Posterior vena cava (tissue), 2 donors: Measurements from ENCODE around the gene KLHDC4. TPM values are rescaled to one million over a fixed set of nuclear protein-coding genes. Genes with fewer than 3 reads are reported as not detected.

Source experiments
- DNase-seq: peaks from one replicate; pipeline ENCODE4 v3.0.0-alpha.2; 2020; ENCODE audit warnings: low spot score
- intact Hi-C, 2 donors: fragments of 100-400 bp; cut with DNase I; formaldehyde crosslinking; loops; one replicate each; pipeline versions ENCODE4 v1.14.1 to v1.14.2; 2022 to 2023
- total RNA-seq, 2 donors: library from RNA; stranded (reverse); fragmentation: NEBNext Ultra II Directional; extraction: Animal tissue kit (Norgen Biotek cat#: 25700); gene quantifications; one replicate each; pipeline ENCODE4 v1.2.1, GENCODE V29; 2021
- donor health status: DM: yes; HTN: yes; CAD: no.
- donor health status: DM: yes; HTN: yes; CAD: no.

KLHDC4 gene
- total RNA-seq, 2 donors from 2014 or later, result 19.8 to 21.9 TPM

- DNase-seq, result no peak
- intact Hi-C loops, result no loop called here
Measured at GRCh38 chr16:87677830-87678229, 88.0 kb downstream of the KLHDC4 start.

DNA sequence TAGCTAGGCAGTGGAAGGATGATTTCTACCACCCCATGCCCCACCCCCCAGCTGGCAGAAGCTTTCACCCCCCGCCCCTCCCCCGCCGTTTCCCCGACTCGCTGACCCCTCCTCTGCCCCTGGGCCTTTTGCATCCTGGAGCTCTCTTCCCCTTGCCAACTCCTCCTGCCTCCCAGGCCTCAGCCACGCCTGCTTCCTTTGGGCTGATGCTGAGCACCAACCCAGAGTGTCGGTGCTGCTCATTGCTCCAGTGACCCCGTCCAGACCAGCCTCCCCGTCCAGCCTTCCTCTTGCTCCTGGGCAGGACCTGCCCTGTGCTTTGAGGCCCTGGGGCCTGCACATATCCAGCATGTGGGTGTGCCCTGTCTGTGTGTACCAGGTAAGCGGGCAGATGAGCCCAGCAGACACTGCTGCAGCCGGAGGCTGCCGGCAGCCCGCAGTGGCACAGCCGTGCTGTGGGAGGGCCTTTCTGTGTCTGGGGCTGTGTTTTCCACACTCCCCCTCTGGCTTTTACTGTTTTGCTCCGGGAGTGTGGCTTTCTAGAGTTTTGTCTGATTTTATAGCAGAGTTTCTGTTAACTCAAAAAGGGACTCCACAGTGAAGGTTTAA lies 90.6 kb downstream of the KLHDC4 start:
- intact Hi-C loops, result no loop called here
- DNase-seq, result no peak

GRCh38 chr16:87674419-87674818 lies 91.4 kb downstream of the KLHDC4 start:
- no peak for DNase-seq

GRCh38 chr16:87671715-87672270 lies 94.0 kb downstream of the KLHDC4 start:
- DNase-seq, result no peak
- intact Hi-C loops, result no loop called here

More at GRCh38 chr16:87674419-87674818, 91.4 kb downstream of the KLHDC4 start:
- intact Hi-C loops, result no loop called here

DNA sequence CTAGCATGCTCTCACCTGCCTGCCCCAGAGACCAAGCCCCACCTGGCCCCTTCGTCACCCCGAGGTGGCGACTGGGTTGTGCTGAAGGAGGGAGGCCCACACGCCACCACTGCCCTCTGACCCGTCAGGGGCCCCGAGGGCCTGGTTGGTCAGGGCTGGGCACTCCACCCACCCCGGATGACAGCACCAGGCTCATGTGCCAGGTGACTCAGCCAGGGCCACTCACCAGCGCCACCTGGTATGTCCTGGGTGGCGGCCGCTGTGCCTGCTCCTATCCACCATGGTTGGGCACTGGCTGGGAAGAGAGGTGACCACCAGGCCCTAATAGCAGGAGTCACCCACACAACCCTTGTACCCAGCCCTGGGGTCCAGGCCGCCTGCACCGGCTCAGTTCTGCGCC lies 94.6 kb downstream of the KLHDC4 start:
- no peak for DNase-seq
- intact Hi-C loops, result no loop called here

- intact Hi-C loops, result no loop called here
- DNase-seq, result no peak
Measured at GRCh38 chr16:87669672-87670071, 96.1 kb downstream of the KLHDC4 start.

DNA sequence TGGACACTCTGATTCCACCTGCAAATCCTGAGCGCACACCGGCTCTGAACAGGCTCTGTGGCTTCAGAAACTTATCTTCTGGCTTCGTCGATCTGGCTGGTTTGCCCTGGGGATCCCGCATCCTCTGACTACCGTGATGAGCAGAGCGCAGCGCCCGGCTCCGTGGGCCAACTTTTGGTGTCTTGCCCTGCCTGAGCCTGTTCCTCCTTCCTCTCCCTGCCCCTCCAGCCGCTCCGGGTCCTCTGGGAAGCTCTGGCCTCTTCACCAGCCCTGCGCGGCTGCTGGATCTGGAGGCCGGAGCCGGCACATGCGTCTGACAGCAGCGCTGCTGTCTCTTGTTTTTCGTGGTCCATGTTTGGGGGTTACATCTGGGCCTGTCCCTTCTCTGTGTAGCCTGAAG lies 97.8 kb downstream of the KLHDC4 start:
- intact Hi-C loops, result no loop called here
- DNase-seq, result no peak

GRCh38 chr16:87667443-87667842 lies 98.3 kb downstream of the KLHDC4 start:
- DNase-seq, result no peak
- intact Hi-C loops, result no loop called here

GRCh38 chr16:87666919-87667318 lies 98.9 kb downstream of the KLHDC4 start:
- no peak for DNase-seq
- intact Hi-C loops, result no loop called here

DNA sequence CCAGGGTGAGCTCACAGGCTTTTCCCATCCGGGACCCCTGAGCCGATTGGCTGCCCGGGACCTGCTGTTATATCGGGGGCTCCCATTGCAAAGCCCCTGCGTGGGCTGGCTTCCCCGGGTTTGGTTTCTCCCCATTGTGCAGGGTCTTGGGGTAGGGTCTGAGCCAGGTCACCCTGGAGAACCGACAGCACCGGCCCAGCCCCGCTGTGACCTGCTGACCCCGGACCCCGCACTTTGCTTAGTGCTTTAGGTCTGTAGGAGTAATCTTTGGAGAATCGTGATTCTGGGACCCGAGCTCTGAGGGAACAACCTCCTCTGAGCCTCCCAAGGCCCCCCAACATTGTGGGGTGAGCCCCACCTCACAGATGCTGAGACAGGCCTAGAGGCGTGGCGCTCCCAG lies 100.6 kb downstream of the KLHDC4 start:
- intact Hi-C loops, result no loop called here
- DNase-seq, result no peak

DNA sequence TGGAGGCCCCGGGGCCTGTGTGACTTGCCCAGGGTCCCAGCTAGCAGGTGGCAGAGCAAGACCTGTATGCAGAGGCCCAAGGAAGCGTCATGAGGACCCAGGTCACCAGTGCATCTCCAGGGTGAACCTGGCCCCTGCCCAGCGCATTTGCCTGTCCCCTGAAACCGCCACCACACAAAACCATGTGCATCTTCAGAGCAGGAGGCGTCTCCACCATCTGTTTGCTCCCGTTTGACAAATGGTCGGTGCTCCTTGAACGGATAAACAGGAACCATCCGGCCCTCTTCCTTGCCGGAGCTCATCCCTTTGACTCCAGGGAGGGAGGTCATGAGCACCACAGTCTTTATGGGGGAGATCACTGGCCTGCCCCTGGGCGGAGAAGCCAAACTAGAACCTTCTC lies 101.0 kb downstream of the KLHDC4 start:
- DNase-seq, result no peak
- intact Hi-C loops, result no loop called here

DNA sequence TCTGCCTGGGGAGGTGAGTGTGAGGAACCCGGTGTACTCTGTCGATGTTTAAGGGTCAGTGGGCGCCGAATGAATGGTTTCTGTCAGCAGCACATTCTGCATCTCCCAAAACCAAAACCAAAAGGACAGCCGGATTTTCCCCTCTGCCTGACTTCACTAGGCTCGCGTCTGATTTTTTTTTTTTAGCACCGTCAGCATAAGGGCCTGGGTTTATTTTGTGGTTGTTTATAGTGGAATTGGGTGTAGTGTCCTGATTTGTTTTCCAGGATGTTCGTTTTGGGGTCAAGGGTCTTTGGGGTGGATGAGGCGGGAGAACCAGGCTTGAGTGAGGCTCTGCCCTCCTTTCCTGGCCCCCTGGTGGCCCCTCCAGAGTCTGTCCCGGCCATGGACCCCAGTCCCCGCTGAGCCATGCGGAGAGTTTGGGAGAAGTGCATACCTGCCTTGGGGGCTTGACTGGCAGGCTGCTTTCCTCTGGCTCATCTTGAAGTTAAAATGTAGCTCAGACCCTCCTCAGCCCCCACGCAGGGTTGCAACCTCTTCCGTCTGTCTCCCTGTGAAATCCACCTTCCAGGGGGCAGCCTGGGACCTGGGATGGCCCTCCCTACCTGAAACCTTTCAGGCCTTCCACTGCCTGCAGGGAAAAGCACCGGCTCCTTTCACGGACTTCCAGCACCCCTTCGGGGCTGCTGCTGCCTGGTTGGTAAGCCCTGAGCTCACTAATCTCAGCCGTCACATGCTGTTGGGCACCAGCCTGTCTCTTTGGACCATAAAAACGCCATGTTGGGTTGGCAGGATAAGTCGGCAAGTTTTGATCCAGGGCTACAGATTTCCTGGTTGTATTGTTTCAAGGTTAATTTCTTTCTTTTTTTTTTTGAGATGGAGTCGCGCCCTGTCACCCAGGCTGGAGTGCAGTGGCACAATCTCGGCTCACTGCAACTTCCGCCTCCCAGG lies 103.3 kb downstream of the KLHDC4 start:
- intact Hi-C loops, result no loop called here
- no peak for DNase-seq

DNA sequence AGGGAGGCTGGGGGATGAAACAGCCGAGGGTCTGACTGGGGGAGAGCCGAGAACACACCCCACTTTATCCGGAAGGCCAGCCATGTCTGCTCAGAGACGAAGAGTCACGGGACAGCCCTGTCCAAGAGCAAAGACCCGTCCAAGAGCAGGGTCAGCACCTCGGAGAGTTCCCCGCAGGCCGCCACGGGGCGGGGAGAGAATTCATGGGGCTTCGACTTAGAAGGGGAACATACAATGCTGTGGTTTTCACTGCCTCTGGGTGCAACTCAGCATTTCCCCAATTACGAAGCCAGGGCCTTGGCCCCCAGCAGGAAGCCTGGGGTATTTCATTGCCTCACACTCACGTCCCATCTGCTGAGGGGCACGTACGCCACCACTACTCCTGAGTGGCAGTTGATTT lies 104.2 kb downstream of the KLHDC4 start:
- no peak for DNase-seq
- intact Hi-C loops, result no loop called here

GRCh38 chr16:87658564-87659225 lies 107.1 kb downstream of the KLHDC4 start:
- DNase-seq, result no peak
- intact Hi-C loops, result no loop called here

Other genes with a start within 250 kb of the KLHDC4 start
- gene JPH3, start 163.5 kb downstream of the KLHDC4 start, total RNA-seq, result 1 to 10 TPM; 1.4 to 1.8 TPM
- gene SLC7A5, start 103.5 kb upstream of the KLHDC4 start, total RNA-seq, result 10 to 100 TPM; 13.6 to 17.7 TPM
- gene CA5A, start 170.5 kb upstream of the KLHDC4 start, total RNA-seq, result not detected
- 10 to 100 TPM; 14.7 to 20.9 TPM for gene BANP, start 185.4 kb upstream of the KLHDC4 start, total RNA-seq